ENCODE results near the gene RGP1.

DNA sequence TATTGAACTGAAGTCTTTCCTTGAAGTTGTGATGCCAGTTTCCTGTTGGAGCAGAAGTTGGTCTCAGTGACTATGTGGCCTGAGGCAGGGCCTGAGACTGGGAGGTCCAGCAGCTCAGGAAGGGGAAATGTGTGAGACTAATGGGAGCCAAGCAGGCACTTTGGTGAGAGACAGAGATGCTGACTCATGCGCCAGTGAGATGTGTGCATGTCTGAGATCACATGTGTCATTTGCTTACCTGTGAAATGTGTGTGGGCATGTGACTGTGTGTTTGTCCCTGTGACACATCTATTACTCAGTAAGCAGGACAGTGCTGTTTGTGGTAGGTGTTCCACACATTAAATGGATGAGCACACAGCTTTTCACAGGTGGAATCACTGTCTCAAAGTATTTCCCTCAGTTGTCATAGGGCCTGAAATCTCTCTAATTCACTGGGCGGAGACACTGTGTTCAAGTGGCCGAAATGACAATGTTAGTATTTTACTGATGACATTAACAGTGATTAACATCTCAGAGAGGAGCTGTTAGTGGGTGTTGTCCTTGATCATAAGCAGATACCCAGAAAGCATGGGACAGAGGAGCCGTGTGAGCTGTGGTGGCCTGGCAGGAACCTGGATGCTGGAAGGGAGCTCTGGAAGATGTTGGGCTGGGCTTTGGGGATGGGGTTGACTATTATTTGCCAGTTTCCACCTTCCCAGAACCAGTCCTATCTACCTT, 49.7 kb downstream of the RGP1 start:
- TF ChIP-seq, protein P1, sequence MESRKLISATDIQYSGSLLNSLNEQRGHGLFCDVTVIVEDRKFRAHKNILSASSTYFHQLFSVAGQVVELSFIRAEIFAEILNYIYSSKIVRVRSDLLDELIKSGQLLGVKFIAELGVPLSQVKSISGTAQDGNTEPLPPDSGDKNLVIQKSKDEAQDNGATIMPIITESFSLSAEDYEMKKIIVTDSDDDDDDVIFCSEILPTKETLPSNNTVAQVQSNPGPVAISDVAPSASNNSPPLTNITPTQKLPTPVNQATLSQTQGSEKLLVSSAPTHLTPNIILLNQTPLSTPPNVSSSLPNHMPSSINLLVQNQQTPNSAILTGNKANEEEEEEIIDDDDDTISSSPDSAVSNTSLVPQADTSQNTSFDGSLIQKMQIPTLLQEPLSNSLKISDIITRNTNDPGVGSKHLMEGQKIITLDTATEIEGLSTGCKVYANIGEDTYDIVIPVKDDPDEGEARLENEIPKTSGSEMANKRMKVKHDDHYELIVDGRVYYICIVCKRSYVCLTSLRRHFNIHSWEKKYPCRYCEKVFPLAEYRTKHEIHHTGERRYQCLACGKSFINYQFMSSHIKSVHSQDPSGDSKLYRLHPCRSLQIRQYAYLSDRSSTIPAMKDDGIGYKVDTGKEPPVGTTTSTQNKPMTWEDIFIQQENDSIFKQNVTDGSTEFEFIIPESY (IDR thresholded peaks at IDR 0.05; ENCODE audit: borderline replicate concordance, low read depth) = no peak
- TF ChIP-seq, protein P2, sequence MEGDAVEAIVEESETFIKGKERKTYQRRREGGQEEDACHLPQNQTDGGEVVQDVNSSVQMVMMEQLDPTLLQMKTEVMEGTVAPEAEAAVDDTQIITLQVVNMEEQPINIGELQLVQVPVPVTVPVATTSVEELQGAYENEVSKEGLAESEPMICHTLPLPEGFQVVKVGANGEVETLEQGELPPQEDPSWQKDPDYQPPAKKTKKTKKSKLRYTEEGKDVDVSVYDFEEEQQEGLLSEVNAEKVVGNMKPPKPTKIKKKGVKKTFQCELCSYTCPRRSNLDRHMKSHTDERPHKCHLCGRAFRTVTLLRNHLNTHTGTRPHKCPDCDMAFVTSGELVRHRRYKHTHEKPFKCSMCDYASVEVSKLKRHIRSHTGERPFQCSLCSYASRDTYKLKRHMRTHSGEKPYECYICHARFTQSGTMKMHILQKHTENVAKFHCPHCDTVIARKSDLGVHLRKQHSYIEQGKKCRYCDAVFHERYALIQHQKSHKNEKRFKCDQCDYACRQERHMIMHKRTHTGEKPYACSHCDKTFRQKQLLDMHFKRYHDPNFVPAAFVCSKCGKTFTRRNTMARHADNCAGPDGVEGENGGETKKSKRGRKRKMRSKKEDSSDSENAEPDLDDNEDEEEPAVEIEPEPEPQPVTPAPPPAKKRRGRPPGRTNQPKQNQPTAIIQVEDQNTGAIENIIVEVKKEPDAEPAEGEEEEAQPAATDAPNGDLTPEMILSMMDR (IDR thresholded peaks at IDR 0.05) = no peak
- no peak for TF ChIP-seq MEF2A (IDR thresholded peaks at IDR 0.05; ENCODE audit: borderline replicate concordance, low read depth)
- TF ChIP-seq, protein P3, sequence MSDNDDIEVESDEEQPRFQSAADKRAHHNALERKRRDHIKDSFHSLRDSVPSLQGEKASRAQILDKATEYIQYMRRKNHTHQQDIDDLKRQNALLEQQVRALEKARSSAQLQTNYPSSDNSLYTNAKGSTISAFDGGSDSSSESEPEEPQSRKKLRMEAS (IDR thresholded peaks at IDR 0.05; ENCODE audit: low read depth) = no peak
- no peak for TF ChIP-seq GABPA (IDR thresholded peaks at IDR 0.05; ENCODE audit: low read depth)
- TF ChIP-seq NFIC (IDR thresholded peaks at IDR 0.05; ENCODE audit: borderline replicate concordance) = no peak
